HUES64 (cell line): ENCODE results near the gene EDAR.

Experiments
- H3K27ac ChIP-seq: 2 replicates; pipeline ENCODE4 v1.7.0; 2013; ENCODE audit warnings: low read depth, low read length, inconsistent platforms
- H3K27me3 ChIP-seq: 2 replicates; pipeline ENCODE4 v1.6.1; 2013; ENCODE audit warnings: mild to moderate bottlenecking, low read length; ENCODE audit not compliant: insufficient read depth
- H3K36me3 ChIP-seq: 2 replicates; pipeline ENCODE4 v1.6.1; 2013; ENCODE audit warnings: mild to moderate bottlenecking, low read length; ENCODE audit not compliant: insufficient read depth
- H3K4me1 ChIP-seq: 2 replicates; pipeline ENCODE4 v1.6.1; 2013; ENCODE audit warnings: mild to moderate bottlenecking, low read length, moderate library complexity; ENCODE audit not compliant: insufficient read depth
- H3K4me3 ChIP-seq: 2 replicates; pipeline ENCODE4 v1.5.1; 2013; ENCODE audit warnings: mild to moderate bottlenecking, low read length, moderate library complexity
- H3K9ac ChIP-seq: 2 replicates; pipeline ENCODE4 v1.6.1; 2013; ENCODE audit warnings: mild to moderate bottlenecking, low read depth, low read length
- H3K9me3 ChIP-seq: 2 replicates; pipeline ENCODE4 v1.6.1; 2013; ENCODE audit warnings: low read depth, low read length; ENCODE audit not compliant: insufficient read depth
- WGBS: fragments of 150-250, 120-280 bp; methylation state at CpG from one replicate; pipeline ENCODE4 v1.1.7; 2013; ENCODE audit warnings: missing lambda C conversion rate; 5-methylcytosine and 5-hydroxymethylcytosine counted together

The EDAR gene

GRCh38 chr2:109000738-109001137 lies 11.7 kb upstream of the EDAR start:
- Histone ChIP-seq H3K9me3 (no peaks in the 10 kb centered on the region), H3K4me3 (no peak overlapping the region), H3K36me3 (no peaks in the 10 kb centered on the region), H3K27me3 (no peaks in the 10 kb centered on the region), H3K9ac (no peak overlapping the region), H3K4me1 (no peaks in the 10 kb centered on the region), H3K27ac (no peak overlapping the region)
- 95% methylated on average over 4 of the region's 4 CpGs for WGBS

- H3K27me3 ChIP-seq = no peaks in the 10 kb centered on the region
- H3K27ac ChIP-seq = no peak overlapping the region
- H3K4me1 ChIP-seq = no peaks in the 10 kb centered on the region
- no peaks in the 10 kb centered on the region for H3K36me3 ChIP-seq
- H3K4me3 ChIP-seq = no peak overlapping the region
- no peak overlapping the region for H3K9ac ChIP-seq
- WGBS = 90% methylated on average over 3 of the region's 3 CpGs
- H3K9me3 ChIP-seq = no peaks in the 10 kb centered on the region
Measured at GRCh38 chr2:108998911-108999310, 9.9 kb upstream of the EDAR start.

- 96% methylated on average over 6 of the region's 6 CpGs for WGBS
- H3K4me3 ChIP-seq = no peak overlapping the region
- H3K9ac ChIP-seq = no peak overlapping the region
- no peaks in the 10 kb centered on the region for H3K4me1 ChIP-seq
- no peaks in the 10 kb centered on the region for H3K27me3 ChIP-seq
- H3K9me3 ChIP-seq = no peaks in the 10 kb centered on the region
- no peaks in the 10 kb centered on the region for H3K36me3 ChIP-seq
- no peak overlapping the region for H3K27ac ChIP-seq
Measured at GRCh38 chr2:108994178-108994577, 5.2 kb upstream of the EDAR start.

- no peaks in the 10 kb centered on the region for H3K27me3 ChIP-seq
- no peaks in the 10 kb centered on the region for H3K36me3 ChIP-seq
- H3K9ac ChIP-seq = no peak overlapping the region
- WGBS = 93% methylated on average over 8 of the region's 8 CpGs
- H3K4me1 ChIP-seq = no peaks in the 10 kb centered on the region
- no peak overlapping the region for H3K4me3 ChIP-seq
- no peaks in the 10 kb centered on the region for H3K9me3 ChIP-seq
- no peak overlapping the region for H3K27ac ChIP-seq
Measured at GRCh38 chr2:108993095-108993937, 4.3 kb upstream of the EDAR start.

GRCh38 chr2:108988076-108988795 lies 784 bp downstream of the EDAR start:
- H3K27ac ChIP-seq = no peak overlapping the region
- H3K4me3 ChIP-seq = no peak overlapping the region
- H3K27me3 ChIP-seq = no peaks in the 10 kb centered on the region
- no peaks in the 10 kb centered on the region for H3K4me1 ChIP-seq
- no peaks in the 10 kb centered on the region for H3K36me3 ChIP-seq
- no peak overlapping the region for H3K9ac ChIP-seq
- WGBS = 94% methylated on average over 19 of the region's 19 CpGs
- H3K9me3 ChIP-seq = no peaks in the 10 kb centered on the region

GRCh38 chr2:108986916-108987510 lies 2.0 kb downstream of the EDAR start:
- H3K27ac ChIP-seq = no peak overlapping the region
- no peaks in the 10 kb centered on the region for H3K9me3 ChIP-seq
- H3K27me3 ChIP-seq = no peaks in the 10 kb centered on the region
- no peaks in the 10 kb centered on the region for H3K4me1 ChIP-seq
- H3K4me3 ChIP-seq = no peak overlapping the region
- H3K36me3 ChIP-seq = no peaks in the 10 kb centered on the region
- WGBS = 80% methylated on average over 7 of the region's 7 CpGs
- H3K9ac ChIP-seq = no peak overlapping the region

- Histone ChIP-seq H3K9me3 (no peaks in the 10 kb centered on the region), H3K27ac (no peak overlapping the region), H3K36me3 (no peaks in the 10 kb centered on the region), H3K27me3 (no peaks in the 10 kb centered on the region), H3K4me3 (no peak overlapping the region), H3K4me1 (no peaks in the 10 kb centered on the region; the same call in 1 of the 2 replicates), H3K9ac (no peak overlapping the region)
- 92% methylated on average over 13 of the region's 13 CpGs for WGBS
Measured at GRCh38 chr2:108983610-108984009, 5.4 kb downstream of the EDAR start.

GRCh38 chr2:108983061-108983460 lies 6.0 kb downstream of the EDAR start:
- no peak overlapping the region for H3K27ac ChIP-seq
- H3K9ac ChIP-seq = no peak overlapping the region
- no peaks in the 10 kb centered on the region for H3K27me3 ChIP-seq
- no peaks in the 10 kb centered on the region; the same call in none of the 2 replicates for H3K4me1 ChIP-seq
- WGBS = 95% methylated on average over 3 of the region's 3 CpGs
- no peaks in the 10 kb centered on the region for H3K36me3 ChIP-seq
- no peak overlapping the region for H3K4me3 ChIP-seq
- no peaks in the 10 kb centered on the region for H3K9me3 ChIP-seq

GRCh38 chr2:108982259-108982679 lies 6.8 kb downstream of the EDAR start:
- H3K27me3 ChIP-seq = no peaks in the 10 kb centered on the region
- no peak overlapping the region for H3K27ac ChIP-seq
- H3K9ac ChIP-seq = no peak overlapping the region
- H3K4me3 ChIP-seq = no peak overlapping the region
- H3K9me3 ChIP-seq = no peaks in the 10 kb centered on the region
- WGBS = 92% methylated on average over 4 of the region's 4 CpGs
- H3K36me3 ChIP-seq = no peaks in the 10 kb centered on the region
- H3K4me1 ChIP-seq = no peaks in the 10 kb centered on the region; the same call in none of the 2 replicates

GRCh38 chr2:108981846-108982245 lies 7.2 kb downstream of the EDAR start:
- Histone ChIP-seq H3K36me3 (no peaks in the 10 kb centered on the region), H3K27ac (no peak overlapping the region), H3K27me3 (no peaks in the 10 kb centered on the region), H3K4me3 (no peak overlapping the region), H3K4me1 (no peaks in the 10 kb centered on the region; the same call in none of the 2 replicates), H3K9ac (no peak overlapping the region), H3K9me3 (no peaks in the 10 kb centered on the region)
- WGBS = 93% methylated on average over 7 of the region's 7 CpGs

GRCh38 chr2:108980076-108980475 lies 8.9 kb downstream of the EDAR start:
- Histone ChIP-seq H3K36me3 (no peaks in the 10 kb centered on the region), H3K4me1 (no peaks in the 10 kb centered on the region; the same call in none of the 2 replicates), H3K9ac (no peak overlapping the region), H3K9me3 (no peaks in the 10 kb centered on the region), H3K27ac (no peak overlapping the region), H3K27me3 (no peaks in the 10 kb centered on the region), H3K4me3 (no peak overlapping the region)
- 89% methylated on average over 3 of the region's 6 CpGs for WGBS
